Smooth muscle cell of the brain vasculature (primary cell): ENCODE data around the gene PRTN3.

Source experiments
- DNase-seq: peaks from one replicate; pipeline ENCODE4 v3.0.0-alpha.2; 2012; ENCODE audit warnings: low read depth, low spot score

The PRTN3 gene

GRCh38 chr19:840519-841206 lies at the start of gene PRTN3:
Gene PRTN3, plus strand, starts transcription at chr19:840999. Its CDS starts 10 bp downstream, at chr19:841009.
- DNase-seq = no peak

GRCh38 chr19:791007-791566 lies 49.7 kb upstream of the PRTN3 start:
- DNase-seq = no peak

- no peak for DNase-seq
These were observed 49.1 kb upstream of the PRTN3 start for GRCh38 chr19:791567-792305.

- DNase-seq = no peak
These were observed 48.4 kb upstream of the PRTN3 start for GRCh38 chr19:792306-792885.

- DNase-seq = no peak
These were observed 47.0 kb upstream of the PRTN3 start for GRCh38 chr19:793806-794205.

GRCh38 chr19:795073-795611 lies 45.7 kb upstream of the PRTN3 start:
- DNase-seq = no peak

GRCh38 chr19:795691-796581 lies 44.9 kb upstream of the PRTN3 start:
- no peak for DNase-seq

- peak; percentile 100 for DNase-seq
These were observed 43.9 kb upstream of the PRTN3 start, which contains the start of gene PTBP1 for GRCh38 chr19:796692-797527. Gene PTBP1, plus strand, starts transcription at chr19:797452. Its CDS starts 46 bp downstream, at chr19:797498.

- DNase-seq = peak; percentile 69
These were observed 43.0 kb upstream of the PRTN3 start for GRCh38 chr19:797528-798414.

- no peak for DNase-seq
These were observed 42.3 kb upstream of the PRTN3 start for GRCh38 chr19:798415-799075.

GRCh38 chr19:799076-799881 lies 41.5 kb upstream of the PRTN3 start:
- no peak for DNase-seq

GRCh38 chr19:800360-801029 lies 40.3 kb upstream of the PRTN3 start:
- no peak for DNase-seq

GRCh38 chr19:801030-801860 lies 39.6 kb upstream of the PRTN3 start:
- DNase-seq = no peak

GRCh38 chr19:801861-802497 lies 38.8 kb upstream of the PRTN3 start:
- no peak for DNase-seq

GRCh38 chr19:802498-803098 lies 38.2 kb upstream of the PRTN3 start:
- no peak for DNase-seq
